Measurements from ENCODE around the gene TMCC1.
"Not testable (repeated sequence)": the region's sequence is repeated elsewhere in the genome, so short reads cannot be mapped to it uniquely, and the experiment has no call there.

The TMCC1 gene

DNA sequence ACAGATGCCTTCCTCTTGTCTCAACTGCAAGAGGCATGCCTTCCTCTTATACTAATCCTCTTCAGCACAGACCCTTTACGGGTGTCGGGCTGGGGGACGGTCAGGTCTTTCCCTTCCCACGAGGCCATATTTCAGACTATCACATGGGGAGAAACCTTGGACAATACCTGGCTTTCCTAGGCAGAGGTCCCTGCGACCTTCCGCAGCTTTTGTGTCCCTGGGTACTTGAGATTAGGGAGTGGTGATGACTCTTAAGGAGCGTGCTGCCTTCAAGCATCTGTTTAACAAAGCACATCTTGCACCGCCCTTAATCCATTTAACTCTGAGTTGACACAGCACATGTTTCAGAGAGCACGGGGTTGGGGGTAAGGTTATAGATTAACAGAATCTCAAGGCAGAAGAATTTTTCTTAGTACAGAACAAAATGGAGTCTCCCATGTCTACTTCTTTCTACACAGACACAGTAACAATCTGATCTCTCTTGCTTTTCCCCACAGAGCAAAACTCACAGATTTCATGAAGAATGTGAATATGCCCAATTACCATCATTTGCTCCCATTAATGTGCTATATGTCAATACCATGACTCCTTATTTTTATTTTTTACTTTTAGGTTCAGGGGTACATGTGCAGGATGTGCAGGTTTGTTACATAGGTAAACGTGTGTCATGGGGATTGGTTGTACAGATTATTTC, 251.8 kb downstream of the TMCC1 start:
- DNase-seq = not testable (repeated sequence)

GRCh38 chr3:129640985-129641384, 252.5 kb downstream of the TMCC1 start:
- not testable (repeated sequence) for DNase-seq

DNA sequence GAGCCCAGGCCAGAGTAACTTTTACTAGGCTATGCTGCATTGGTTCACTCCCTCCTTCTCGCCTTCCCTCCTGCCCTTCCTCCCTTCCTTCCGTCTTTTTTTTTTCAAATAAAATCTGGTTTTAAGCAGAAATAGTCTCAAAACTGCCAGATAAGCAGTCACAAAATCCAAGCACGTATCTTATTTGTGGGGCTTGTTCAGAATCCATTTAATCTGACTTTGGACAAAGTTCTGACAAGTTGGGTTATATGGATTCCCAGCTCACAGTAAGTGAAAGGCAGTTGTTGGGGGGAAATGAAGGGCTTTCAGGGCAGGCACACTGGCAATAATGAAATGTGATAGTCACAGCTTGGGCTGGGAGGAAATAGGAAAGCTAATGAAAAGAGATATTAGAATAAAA, 255.0 kb downstream of the TMCC1 start:
- DNase-seq = no peak

- DNase-seq = no peak
These were observed 257.4 kb downstream of the TMCC1 start for GRCh38 chr3:129636082-129636481.

DNA sequence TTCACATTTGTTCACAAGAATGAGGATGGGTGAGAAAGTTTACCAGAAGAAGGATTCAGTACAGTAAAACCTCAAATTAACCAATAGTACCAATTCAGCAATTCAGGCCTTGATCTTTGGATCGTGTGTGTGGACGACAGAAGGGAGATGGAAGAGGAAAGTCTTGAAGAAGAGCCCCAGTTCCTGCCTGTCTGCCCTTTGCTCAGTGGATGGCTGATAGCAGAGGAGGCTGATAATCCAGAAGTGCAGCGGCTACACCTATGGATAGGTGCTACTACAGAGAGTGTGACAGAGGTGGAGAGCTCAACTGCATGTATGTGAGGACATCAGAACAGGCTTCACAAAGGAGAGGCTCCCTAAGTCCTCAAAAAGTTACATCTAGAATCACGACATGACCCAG, 257.9 kb downstream of the TMCC1 start:
- no peak for DNase-seq

- no peak for DNase-seq
These were observed 259.6 kb downstream of the TMCC1 start for GRCh38 chr3:129633751-129634481.

DNA sequence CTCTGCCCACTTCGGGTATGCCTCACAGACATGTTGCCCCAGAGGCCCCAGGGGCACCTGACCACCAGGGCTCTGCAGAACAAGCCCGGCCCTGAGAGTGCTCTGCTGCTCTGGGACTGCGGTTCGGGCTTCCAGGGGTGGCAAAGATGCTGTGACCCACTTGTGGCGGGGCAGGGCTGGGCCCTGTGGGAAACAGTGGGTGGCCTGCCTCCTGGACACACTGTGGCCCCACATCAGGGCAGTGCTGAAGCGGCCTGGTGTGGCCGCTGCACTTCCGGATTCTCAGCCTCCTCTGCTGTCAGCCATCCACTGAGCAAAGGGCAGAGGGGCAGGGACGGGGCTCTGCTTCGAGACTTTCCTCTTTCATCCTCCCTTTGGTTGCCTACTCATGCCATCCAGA, 260.5 kb downstream of the TMCC1 start:
- no peak for DNase-seq

GRCh38 chr3:129632556-129632955, 261.0 kb downstream of the TMCC1 start:
- DNase-seq = no peak

GRCh38 chr3:129632056-129632455, 261.5 kb downstream of the TMCC1 start:
- no peak for DNase-seq

- no peak for DNase-seq
These were observed 264.5 kb downstream of the TMCC1 start for GRCh38 chr3:129629011-129629410.

DNA sequence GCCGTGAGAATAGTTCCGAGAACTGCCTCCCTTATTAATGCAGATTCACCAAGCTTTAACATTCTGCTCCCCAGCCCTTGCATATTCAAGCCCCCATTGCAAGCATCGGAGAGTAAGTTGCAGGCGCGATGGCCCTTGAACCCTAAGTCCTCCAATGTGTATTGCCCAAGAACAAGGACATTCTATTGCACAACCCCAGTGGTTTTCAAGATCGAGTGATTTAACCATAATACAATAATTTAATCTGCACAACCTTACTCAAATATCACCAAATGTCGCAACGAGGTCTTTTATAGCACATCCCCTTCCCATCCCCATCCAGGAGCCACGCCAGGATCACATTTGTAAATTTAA, 265.4 kb downstream of the TMCC1 start:
- DNase-seq = no peak

GRCh38 chr3:129627350-129628168, 266.0 kb downstream of the TMCC1 start:
- DNase-seq = peak; percentile 76

- DNase-seq = peak; percentile 40
These were observed 266.7 kb downstream of the TMCC1 start for GRCh38 chr3:129626744-129627349.

GRCh38 chr3:129625072-129625874, 268.2 kb downstream of the TMCC1 start:
- DNase-seq = no peak

GRCh38 chr3:129624347-129625071, 269.0 kb downstream of the TMCC1 start:
- DNase-seq = no peak

DNA sequence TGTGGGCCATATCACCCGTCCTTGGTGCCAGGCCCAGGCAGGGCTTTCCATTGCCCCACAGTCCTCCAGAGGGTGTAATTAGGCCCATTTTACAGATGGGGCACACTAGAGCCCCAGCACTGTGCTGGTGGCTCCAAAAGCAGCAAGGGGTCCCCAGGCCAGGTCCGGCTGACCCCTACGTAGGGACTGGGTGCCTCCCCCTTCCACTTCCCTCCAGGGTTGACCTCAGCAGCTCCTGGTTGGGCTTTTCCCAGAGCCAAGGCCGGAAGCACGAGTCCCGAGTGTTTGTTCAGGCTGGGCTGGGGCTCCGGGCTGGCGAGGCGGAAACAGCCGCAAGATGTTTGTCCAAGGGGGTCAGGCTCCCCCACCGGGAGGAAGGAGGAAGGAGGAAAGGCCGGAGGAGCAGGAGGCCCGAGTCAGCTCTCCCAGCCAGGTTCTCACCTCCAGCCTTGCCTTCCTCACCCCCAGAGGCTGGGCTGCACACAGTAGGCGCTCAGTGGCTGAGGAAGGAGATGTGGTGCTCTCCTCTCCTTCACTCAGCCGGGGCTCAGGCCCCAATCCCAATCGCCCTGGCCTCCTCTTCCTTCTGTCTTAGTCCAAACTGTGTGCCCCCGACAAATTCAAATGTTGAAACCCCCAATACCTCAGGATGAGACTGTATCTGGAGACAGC, 269.9 kb downstream of the TMCC1 start:
- no peak for DNase-seq

GRCh38 chr3:129622933-129623332, 270.6 kb downstream of the TMCC1 start:
- no peak for DNase-seq

- DNase-seq = no peak
These were observed 271.2 kb downstream of the TMCC1 start for GRCh38 chr3:129622226-129622874.

- DNase-seq = no peak
These were observed 271.8 kb downstream of the TMCC1 start for GRCh38 chr3:129621626-129622225.
